Keratinocyte (primary cell): ENCODE results near the gene CPOX. TPM values are rescaled to one million over a fixed set of nuclear protein-coding genes. Genes with fewer than 3 reads are reported as not detected.

ENCODE experiments used
- DNase-seq: peaks from one replicate; pipeline ENCODE4 v3.0.0-alpha.2; 2011; ENCODE audit warnings: low read depth, missing footprints, low spot score
- FAIRE-seq: peaks from 2 replicates; lab custom pipeline; 2011; peaks lifted over from hg19 to GRCh38; lab: Jason Lieb, UNC
- H2AFZ ChIP-seq: 2 replicates; pipeline ENCODE4 v1.6.0; 2012; ENCODE audit warnings: low read length, control low read depth, inconsistent platforms; ENCODE audit not compliant: control insufficient read depth
- H3K27ac ChIP-seq: 2 replicates; pipeline ENCODE4 v1.5.1; 2011; ENCODE audit warnings: low read length; ENCODE audit not compliant: control insufficient read depth, insufficient read depth
- H3K27me3 ChIP-seq: 3 replicates; pipeline ENCODE4 v1.6.0; 2011; ENCODE audit warnings: low read length; ENCODE audit not compliant: control insufficient read depth, insufficient read depth; ENCODE audit errors: extremely low read depth
- H3K36me3 ChIP-seq, 2 experiments: 2 replicates in 1 of 2; 3 replicates in 1 of 2; pipeline ENCODE4 v1.5.1; 2011; ENCODE audit warnings: low read length in 2 of 2, mild to moderate bottlenecking in 1 of 2; ENCODE audit not compliant: control insufficient read depth in 2 of 2, insufficient read depth in 2 of 2; ENCODE audit errors: extremely low read depth in 1 of 2
- H3K4me1 ChIP-seq: 3 replicates; pipeline ENCODE4 v1.5.1; 2011; ENCODE audit warnings: low read length; ENCODE audit not compliant: control insufficient read depth, insufficient read depth; ENCODE audit errors: extremely low read depth
- H3K4me2 ChIP-seq: 3 replicates; pipeline ENCODE4 v1.6.0; 2011; ENCODE audit warnings: low read depth, low read length; ENCODE audit not compliant: control insufficient read depth, insufficient read depth; ENCODE audit errors: extremely low read depth
- H3K4me3 ChIP-seq, 3 experiments: fragments of 200-600 bp in 1 of 3; sonication (generic) in 1 of 3; 2 replicates in 2 of 3; 3 replicates in 1 of 3; pipeline ENCODE4 v1.5.1; 2011 to 2016; ENCODE audit warnings: low read length in 3 of 3, mild to moderate bottlenecking in 3 of 3, control low read depth in 2 of 3, inconsistent platforms in 1 of 3, low read depth in 1 of 3, mixed read lengths in 1 of 3, mixed run types in 1 of 3, moderate library complexity in 1 of 3; ENCODE audit not compliant: control insufficient read depth in 2 of 3, insufficient read depth in 2 of 3; ENCODE audit errors: extremely low read depth in 1 of 3
- H3K79me2 ChIP-seq: 2 replicates; pipeline ENCODE4 v1.6.0; 2012; ENCODE audit warnings: low read length; ENCODE audit not compliant: control insufficient read depth, insufficient read depth
- H3K9ac ChIP-seq: 3 replicates; pipeline ENCODE4 v1.6.0; 2011; ENCODE audit warnings: low read length; ENCODE audit not compliant: control insufficient read depth, insufficient read depth; ENCODE audit errors: extremely low read depth
- H3K9me1 ChIP-seq: 3 replicates; pipeline ENCODE4 v1.6.0; 2011; ENCODE audit warnings: low read length; ENCODE audit not compliant: control insufficient read depth, insufficient read depth; ENCODE audit errors: extremely low read depth
- H3K9me3 ChIP-seq: 2 replicates; pipeline ENCODE4 v1.5.1; 2012; ENCODE audit warnings: low read depth, low read length; ENCODE audit not compliant: control insufficient read depth
- H4K20me1 ChIP-seq: 3 replicates; pipeline ENCODE4 v1.6.0; 2011; ENCODE audit warnings: low read length; ENCODE audit not compliant: control insufficient read depth, insufficient read depth; ENCODE audit errors: extremely low read depth
- EZH2 ChIP-seq: IDR thresholded peaks from one replicate; pipeline ENCODE4 v1.6.1; 2012; ENCODE audit warnings: inconsistent platforms, mild to moderate bottlenecking, low read length, moderate library complexity
- dilution Hi-C: fragments of 300-500 bp; cut with MboI; formaldehyde crosslinking; loops from one replicate; pipeline ENCODE4 v1.7.0; 2020; ENCODE audit warnings: low sequenced_read_pairs; ENCODE audit not compliant: extremely low pct_ligation_motif_present
- polyA plus RNA-seq, 5 experiments: library from polyadenylated mRNA; depleted of rRNA in 3 of 5; stranded (reverse) in 3 of 5; stranded (forward) in 1 of 5; unstranded in 1 of 5; fragments of >200 nt; gene quantifications; 1 replicate in 1 of 5; 2 replicates in 3 of 5; 3 replicates in 1 of 5; pipeline versions ENCODE4 v1.2.1 to v1.2.3, GENCODE V29; 2011 to 2012; ENCODE audit warnings: missing spikeins in 2 of 5, low read depth in 1 of 5, low replicate concordance in 1 of 5
- TF ChIP-seq, protein P1 (sequence below), 3 experiments: IDR thresholded peaks in 1 of 3; conservative IDR thresholded peaks in 1 of 3; optimal IDR thresholded peaks in 1 of 3; 2 replicates in 2 of 3; 3 replicates in 1 of 3; pipeline versions ENCODE3 to v1.5.1; 2011; ENCODE audit warnings: low read length in 3 of 3, mild to moderate bottlenecking in 3 of 3, moderate library complexity in 2 of 3, control low read depth in 1 of 3, inconsistent platforms in 1 of 3; ENCODE audit not compliant: insufficient read depth in 2 of 3; ENCODE audit errors: extremely low read depth in 1 of 3

Gene CPOX
- polyA plus RNA-seq, 1 donor (not counting 4 experiments of a cell fraction or from before 2014, with no cell fraction given): 29.4 TPM

DNA sequence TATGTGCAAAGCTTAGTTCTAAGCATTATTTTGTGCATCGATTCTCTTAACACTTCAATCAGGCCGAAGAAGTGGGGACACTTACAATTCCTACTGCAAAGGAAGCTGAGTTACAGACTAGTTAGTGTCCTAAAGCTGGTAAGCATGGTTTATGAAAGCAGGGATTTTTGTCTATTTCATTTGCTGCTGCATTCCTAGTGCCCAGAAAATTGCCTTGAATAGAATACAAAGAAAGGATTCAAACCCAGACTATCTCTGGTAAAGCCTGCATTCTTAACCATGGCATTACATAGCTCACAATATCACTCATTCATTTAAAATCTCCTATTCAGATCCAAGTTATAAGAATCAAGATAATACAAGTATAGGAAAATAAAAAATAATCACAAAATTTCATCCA lies 24.4 kb upstream of the CPOX start:
- Histone ChIP-seq H3K4me3 (no peak overlapping the region), H3K27me3 (no peaks in the 10 kb centered on the region), H3K9me3 (no peaks in the 10 kb centered on the region), H3K79me2 (no peaks in the 10 kb centered on the region), H3K9ac (no peak overlapping the region), H3K4me2 (no peak overlapping the region), H2AFZ (no peak overlapping the region), H3K9me1 (no peaks in the 10 kb centered on the region), H3K36me3 (no peaks in the 10 kb centered on the region), H3K27ac (no peak overlapping the region), H3K4me1 (no peaks in the 10 kb centered on the region), H4K20me1 (no peaks in the 10 kb centered on the region)
- no peak for TF ChIP-seq EZH2
- TF ChIP-seq, protein P1, sequence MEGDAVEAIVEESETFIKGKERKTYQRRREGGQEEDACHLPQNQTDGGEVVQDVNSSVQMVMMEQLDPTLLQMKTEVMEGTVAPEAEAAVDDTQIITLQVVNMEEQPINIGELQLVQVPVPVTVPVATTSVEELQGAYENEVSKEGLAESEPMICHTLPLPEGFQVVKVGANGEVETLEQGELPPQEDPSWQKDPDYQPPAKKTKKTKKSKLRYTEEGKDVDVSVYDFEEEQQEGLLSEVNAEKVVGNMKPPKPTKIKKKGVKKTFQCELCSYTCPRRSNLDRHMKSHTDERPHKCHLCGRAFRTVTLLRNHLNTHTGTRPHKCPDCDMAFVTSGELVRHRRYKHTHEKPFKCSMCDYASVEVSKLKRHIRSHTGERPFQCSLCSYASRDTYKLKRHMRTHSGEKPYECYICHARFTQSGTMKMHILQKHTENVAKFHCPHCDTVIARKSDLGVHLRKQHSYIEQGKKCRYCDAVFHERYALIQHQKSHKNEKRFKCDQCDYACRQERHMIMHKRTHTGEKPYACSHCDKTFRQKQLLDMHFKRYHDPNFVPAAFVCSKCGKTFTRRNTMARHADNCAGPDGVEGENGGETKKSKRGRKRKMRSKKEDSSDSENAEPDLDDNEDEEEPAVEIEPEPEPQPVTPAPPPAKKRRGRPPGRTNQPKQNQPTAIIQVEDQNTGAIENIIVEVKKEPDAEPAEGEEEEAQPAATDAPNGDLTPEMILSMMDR (optimal IDR thresholded peaks at IDR 0.05 in 1 of 3, IDR thresholded peaks at IDR 0.05 in 1 of 3, conservative IDR thresholded peaks at IDR 0.05 in 1 of 3; ENCODE audit: extremely low read depth in 1 of 3, insufficient read depth in 2 of 3, low read length in 3 of 3): no peak
- no peak for DNase-seq
- dilution Hi-C loops: loop anchor here (25.0 kb wide), 1 partner anchor 169 kb away; no protein-coding TSS in a partner anchor
- no peak for FAIRE-seq

DNA sequence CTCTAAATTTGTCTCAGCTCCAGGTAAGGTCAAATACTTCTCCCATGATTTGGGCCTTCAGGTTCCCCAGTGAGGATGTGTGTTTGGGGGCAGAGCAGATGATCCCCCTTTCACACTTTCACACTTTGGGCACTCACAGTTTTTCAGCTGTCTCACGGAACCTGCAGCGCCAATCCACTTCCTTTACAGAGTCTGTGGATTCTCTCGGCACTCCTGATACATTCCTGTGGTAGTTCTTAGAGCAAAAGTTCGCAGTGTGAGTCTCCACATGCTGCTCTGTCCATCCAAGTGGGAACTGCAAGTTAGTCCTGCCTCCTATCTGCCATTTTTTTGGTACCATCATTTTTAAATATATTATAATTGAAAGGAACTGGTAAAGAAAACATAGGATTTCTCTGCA lies 20.2 kb upstream of the CPOX start:
- Histone ChIP-seq H3K36me3 (no peaks in the 10 kb centered on the region), H4K20me1 (no peaks in the 10 kb centered on the region), H3K27ac (no peak overlapping the region), H3K9me1 (no peaks in the 10 kb centered on the region), H3K27me3 (no peaks in the 10 kb centered on the region), H3K4me1 (no peaks in the 10 kb centered on the region), H3K4me3 (no peak overlapping the region), H3K9ac (no peak overlapping the region), H2AFZ (no peak overlapping the region), H3K4me2 (no peak overlapping the region), H3K9me3 (no peaks in the 10 kb centered on the region), H3K79me2 (no peaks in the 10 kb centered on the region)
- no peak for FAIRE-seq
- DNase-seq: no peak
- dilution Hi-C loops: loop anchor here (25.0 kb wide), 1 partner anchor 174 kb away; no protein-coding TSS in a partner anchor
- no peak for TF ChIP-seq EZH2
- TF ChIP-seq, protein P1 (optimal IDR thresholded peaks at IDR 0.05 in 1 of 3, IDR thresholded peaks at IDR 0.05 in 1 of 3, conservative IDR thresholded peaks at IDR 0.05 in 1 of 3; ENCODE audit: extremely low read depth in 1 of 3, insufficient read depth in 2 of 3, low read length in 3 of 3): no peak
